BJ (cell line): ENCODE data around the gene SLC9A1. TPM values are rescaled to one million over a fixed set of nuclear protein-coding genes. Genes with fewer than 3 reads are reported as not detected.

Experiments
- CTCF ChIA-PET: fragments of 350-600 bp; formaldehyde crosslinking; extraction: SDS; loops from one replicate; lab custom pipeline; 2021; ENCODE audit warnings: antibody characterized with exemption, inconsistent platforms; lab: Yijun Ruan, JAX
- POLR2A ChIA-PET: fragments of 300-600 bp; sonication (Branson Sonifier 250); formaldehyde crosslinking; extraction: SDS; loops from one replicate; lab custom pipeline; 2021; ENCODE audit warnings: antibody characterized with exemption; lab: Charles Lee
- DNase-seq: peaks from one replicate; pipeline ENCODE4 v3.0.0-alpha.2; 2011; ENCODE audit warnings: low read depth
- H3K27me3 ChIP-seq: 2 replicates; pipeline ENCODE4 v1.6.0; 2011; ENCODE audit warnings: low read length; ENCODE audit not compliant: control insufficient read depth, insufficient read depth
- H3K36me3 ChIP-seq: 2 replicates; pipeline ENCODE4 v1.5.1; 2011; ENCODE audit warnings: low read length; ENCODE audit not compliant: control insufficient read depth, insufficient read depth
- H3K4me3 ChIP-seq: 2 replicates; pipeline ENCODE4 v1.5.1; 2011; ENCODE audit warnings: low read depth, mild to moderate bottlenecking, control low read depth, low read length
- polyA plus RNA-seq: library from polyadenylated mRNA; depleted of rRNA; stranded (reverse); fragments of >200 nt; gene quantifications from 2 replicates; pipeline ENCODE4 v1.2.3, GENCODE V29; 2011; rRNA removed
- TF ChIP-seq, protein P1 (sequence below): IDR thresholded peaks from 2 replicates; pipeline ENCODE4 v1.5.1; 2011; ENCODE audit warnings: low read depth, mild to moderate bottlenecking, control low read depth, inconsistent platforms, low read length, moderate library complexity; ENCODE audit not compliant: insufficient read depth

SLC9A1 gene
- polyA plus RNA-seq, 1 experiment, result 18.9 TPM

DNA sequence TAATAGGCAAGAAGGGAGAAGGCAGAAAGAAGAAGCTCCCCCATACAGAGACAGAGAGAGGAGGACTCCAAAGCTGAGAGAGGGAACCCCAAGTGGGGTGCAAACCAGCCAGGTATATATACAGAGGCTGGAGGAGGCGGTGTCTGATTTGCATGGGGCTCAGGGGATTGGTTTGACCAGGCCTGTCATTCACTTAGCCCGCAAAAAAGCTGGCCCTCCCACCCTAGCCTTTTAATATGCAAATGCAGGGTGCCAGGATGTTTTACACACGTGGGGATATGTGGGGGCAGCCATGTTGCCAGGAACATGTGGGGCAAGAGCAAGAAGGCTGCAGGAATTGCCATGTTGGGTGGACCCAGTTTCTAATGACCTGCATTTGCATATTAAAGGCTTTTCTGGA lies 105.3 kb downstream of the SLC9A1 start:
- TF ChIP-seq, protein P1, sequence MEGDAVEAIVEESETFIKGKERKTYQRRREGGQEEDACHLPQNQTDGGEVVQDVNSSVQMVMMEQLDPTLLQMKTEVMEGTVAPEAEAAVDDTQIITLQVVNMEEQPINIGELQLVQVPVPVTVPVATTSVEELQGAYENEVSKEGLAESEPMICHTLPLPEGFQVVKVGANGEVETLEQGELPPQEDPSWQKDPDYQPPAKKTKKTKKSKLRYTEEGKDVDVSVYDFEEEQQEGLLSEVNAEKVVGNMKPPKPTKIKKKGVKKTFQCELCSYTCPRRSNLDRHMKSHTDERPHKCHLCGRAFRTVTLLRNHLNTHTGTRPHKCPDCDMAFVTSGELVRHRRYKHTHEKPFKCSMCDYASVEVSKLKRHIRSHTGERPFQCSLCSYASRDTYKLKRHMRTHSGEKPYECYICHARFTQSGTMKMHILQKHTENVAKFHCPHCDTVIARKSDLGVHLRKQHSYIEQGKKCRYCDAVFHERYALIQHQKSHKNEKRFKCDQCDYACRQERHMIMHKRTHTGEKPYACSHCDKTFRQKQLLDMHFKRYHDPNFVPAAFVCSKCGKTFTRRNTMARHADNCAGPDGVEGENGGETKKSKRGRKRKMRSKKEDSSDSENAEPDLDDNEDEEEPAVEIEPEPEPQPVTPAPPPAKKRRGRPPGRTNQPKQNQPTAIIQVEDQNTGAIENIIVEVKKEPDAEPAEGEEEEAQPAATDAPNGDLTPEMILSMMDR, result no peak
- H3K27me3 ChIP-seq, result no peaks in the 10 kb centered on the region
- CTCF ChIA-PET, result interaction anchor here (0.8 to 31.7 kb wide), 3 partner anchors 11 to 52 kb away, joined by 3 to 551 read pairs (median 4); no protein-coding TSS in a partner anchor
- POLR2A ChIA-PET, result no interaction called here
- no peak overlapping the region for H3K4me3 ChIP-seq
- H3K36me3 ChIP-seq, result no peaks in the 10 kb centered on the region
- no peak for DNase-seq

DNA sequence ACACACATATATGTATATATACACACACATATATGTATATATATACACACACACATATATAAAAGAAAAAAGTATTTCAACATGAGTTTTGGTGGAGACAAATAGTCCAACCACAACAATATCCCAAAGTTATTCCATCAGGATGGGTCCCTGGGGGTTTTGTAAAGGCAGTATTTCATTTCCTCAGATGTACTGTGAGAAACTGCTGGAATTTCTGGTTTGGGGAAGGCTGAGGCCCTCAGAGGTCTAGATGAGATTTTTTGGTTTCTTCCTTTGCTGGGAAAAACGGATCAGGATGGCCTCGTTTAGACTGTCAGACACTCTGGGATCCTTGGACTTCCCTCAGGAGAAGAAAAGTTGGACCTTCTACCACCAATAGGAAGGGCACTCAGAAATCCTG lies 105.8 kb downstream of the SLC9A1 start:
- no peak for DNase-seq
- ChIA-PET CTCF (interaction anchor here (1.0 to 31.7 kb wide), 3 partner anchors 12 to 50 kb away, joined by 3 to 551 read pairs (median 36); no protein-coding TSS in a partner anchor), POLR2A (no interaction called here)
- Histone ChIP-seq H3K4me3 (no peak overlapping the region), H3K27me3 (no peaks in the 10 kb centered on the region), H3K36me3 (no peaks in the 10 kb centered on the region)
- TF ChIP-seq, protein P1, result no peak

Other genes with a start within 250 kb of the SLC9A1 start
- gene NR0B2, start 241.2 kb downstream of the SLC9A1 start, polyA plus RNA-seq, result not detected in 2 replicates
- 40.7 and 43.7 TPM in 2 replicates for gene NUDC, start 233.4 kb downstream of the SLC9A1 start, polyA plus RNA-seq
- gene KDF1, start 194.7 kb downstream of the SLC9A1 start, polyA plus RNA-seq, result 0.04 TPM in 1 of 2 replicates, not detected in the other
- gene TRNP1, start 161.4 kb downstream of the SLC9A1 start, polyA plus RNA-seq, result 68.9 and 75.4 TPM in 2 replicates
- gene TENT5B, start 142.3 kb downstream of the SLC9A1 start, polyA plus RNA-seq, result 1.7 and 3.9 TPM in 2 replicates
- gene WDTC1, start 79.5 kb upstream of the SLC9A1 start, polyA plus RNA-seq, result 7.0 and 16.4 TPM in 2 replicates
- gene TMEM222, start 167.0 kb upstream of the SLC9A1 start, polyA plus RNA-seq, result 39.4 and 76.2 TPM in 2 replicates
- 0.20 and 0.23 TPM in 2 replicates for gene SYTL1, start 186.9 kb upstream of the SLC9A1 start, polyA plus RNA-seq
- gene MAP3K6, start 211.8 kb upstream of the SLC9A1 start, polyA plus RNA-seq, result 9.3 and 18.0 TPM in 2 replicates
- not detected in 2 replicates for gene FCN3, start 219.7 kb upstream of the SLC9A1 start, polyA plus RNA-seq
- not detected in 2 replicates for gene CD164L2, start 228.2 kb upstream of the SLC9A1 start, polyA plus RNA-seq
- gene GPR3, start 237.5 kb upstream of the SLC9A1 start, polyA plus RNA-seq, result 1.0 and 1.8 TPM in 2 replicates